Kidney epithelial cell (primary cell): ENCODE measurements around the gene RNF151. TPM values are rescaled to one million over a fixed set of nuclear protein-coding genes. Genes with fewer than 3 reads are reported as not detected.

Experiments
- DNase-seq: peaks from one replicate; pipeline ENCODE4 v3.0.0-alpha.2; 2010; ENCODE audit warnings: low read depth
- H3K27me3 ChIP-seq: 2 replicates; pipeline ENCODE4 v1.6.0; 2011; ENCODE audit warnings: low read length; ENCODE audit not compliant: control insufficient read depth, insufficient read depth
- H3K36me3 ChIP-seq: 2 replicates; pipeline ENCODE4 v1.5.1; 2011; ENCODE audit warnings: low read length; ENCODE audit not compliant: control insufficient read depth, insufficient read depth
- H3K4me3 ChIP-seq: 2 replicates; pipeline ENCODE4 v1.5.1; 2011; ENCODE audit warnings: low read depth, mild to moderate bottlenecking, control low read depth, low read length
- total RNA-seq: library from RNA; depleted of rRNA; stranded (reverse); fragments of >200 nt; gene quantifications from 2 replicates; pipeline ENCODE4 v1.2.3, GENCODE V29; 2015
- TF ChIP-seq, protein P1 (sequence below): IDR thresholded peaks from 2 replicates; pipeline ENCODE4 v1.5.1; 2011; ENCODE audit warnings: mild to moderate bottlenecking, moderate library complexity, low read length, control low read depth, inconsistent platforms; ENCODE audit not compliant: insufficient read depth, poor library complexity, severe bottlenecking

The RNF151 gene
- total RNA-seq, 1 donor from 2014 or later: not detected

GRCh38 chr16:1963806-1964505 is 2.7 kb upstream of the RNF151 start:
- Histone ChIP-seq H3K36me3 (peaks cover 2% of the 10 kb centered on the region), H3K4me3 (peak overlapping the region; percentile 75), H3K27me3 (no peaks in the 10 kb centered on the region)
- no peak for DNase-seq
- TF ChIP-seq, protein P1, sequence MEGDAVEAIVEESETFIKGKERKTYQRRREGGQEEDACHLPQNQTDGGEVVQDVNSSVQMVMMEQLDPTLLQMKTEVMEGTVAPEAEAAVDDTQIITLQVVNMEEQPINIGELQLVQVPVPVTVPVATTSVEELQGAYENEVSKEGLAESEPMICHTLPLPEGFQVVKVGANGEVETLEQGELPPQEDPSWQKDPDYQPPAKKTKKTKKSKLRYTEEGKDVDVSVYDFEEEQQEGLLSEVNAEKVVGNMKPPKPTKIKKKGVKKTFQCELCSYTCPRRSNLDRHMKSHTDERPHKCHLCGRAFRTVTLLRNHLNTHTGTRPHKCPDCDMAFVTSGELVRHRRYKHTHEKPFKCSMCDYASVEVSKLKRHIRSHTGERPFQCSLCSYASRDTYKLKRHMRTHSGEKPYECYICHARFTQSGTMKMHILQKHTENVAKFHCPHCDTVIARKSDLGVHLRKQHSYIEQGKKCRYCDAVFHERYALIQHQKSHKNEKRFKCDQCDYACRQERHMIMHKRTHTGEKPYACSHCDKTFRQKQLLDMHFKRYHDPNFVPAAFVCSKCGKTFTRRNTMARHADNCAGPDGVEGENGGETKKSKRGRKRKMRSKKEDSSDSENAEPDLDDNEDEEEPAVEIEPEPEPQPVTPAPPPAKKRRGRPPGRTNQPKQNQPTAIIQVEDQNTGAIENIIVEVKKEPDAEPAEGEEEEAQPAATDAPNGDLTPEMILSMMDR: peak; percentile 13

- DNase-seq: peak; percentile 91
- TF ChIP-seq, protein P1: no peak
- Histone ChIP-seq H3K36me3 (peaks cover 2% of the 10 kb centered on the region), H3K27me3 (no peaks in the 10 kb centered on the region), H3K4me3 (peak within 1 kb of the TSS; percentile 81)
Measured at GRCh38 chr16:1964506-1965395, 1.9 kb upstream of the RNF151 start, which contains the start of gene RPS2. RPS2 (minus strand) TSS chr16:1964826; CDS start chr16:1964625, 201 bp downstream.

DNA sequence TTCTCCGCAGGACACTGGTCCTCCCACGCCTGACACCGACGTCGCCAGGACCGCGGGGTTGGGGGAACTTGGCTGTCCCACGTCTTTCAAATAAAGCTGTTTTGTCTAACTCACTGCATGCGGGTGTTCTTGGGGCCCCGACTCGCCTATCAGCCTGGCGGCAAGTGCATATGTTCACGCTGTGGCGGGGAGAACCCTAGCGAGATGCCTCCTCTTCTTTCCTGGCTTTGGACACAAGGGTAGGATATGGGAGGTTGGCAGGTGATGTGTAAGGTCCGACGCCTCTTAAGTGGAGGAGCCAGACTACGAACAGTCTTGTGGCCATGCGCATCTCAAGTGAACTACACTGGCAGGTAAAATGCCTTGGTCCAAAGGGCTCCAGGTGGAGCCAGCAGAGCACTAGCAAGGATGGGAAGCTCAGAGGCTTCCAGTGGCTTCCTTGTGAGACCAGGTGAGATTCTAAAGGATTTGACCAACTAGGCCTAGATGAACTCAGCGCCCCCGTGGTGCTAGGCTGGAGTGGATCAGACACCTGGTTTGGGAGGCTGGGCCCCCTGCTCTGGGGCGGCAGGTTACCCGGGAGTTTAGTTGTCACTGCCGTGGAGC is 1.2 kb upstream of the RNF151 start:
- H3K4me3 ChIP-seq: peak overlapping the region; percentile 81
- no peak for DNase-seq
- H3K27me3 ChIP-seq: no peaks in the 10 kb centered on the region

DNA sequence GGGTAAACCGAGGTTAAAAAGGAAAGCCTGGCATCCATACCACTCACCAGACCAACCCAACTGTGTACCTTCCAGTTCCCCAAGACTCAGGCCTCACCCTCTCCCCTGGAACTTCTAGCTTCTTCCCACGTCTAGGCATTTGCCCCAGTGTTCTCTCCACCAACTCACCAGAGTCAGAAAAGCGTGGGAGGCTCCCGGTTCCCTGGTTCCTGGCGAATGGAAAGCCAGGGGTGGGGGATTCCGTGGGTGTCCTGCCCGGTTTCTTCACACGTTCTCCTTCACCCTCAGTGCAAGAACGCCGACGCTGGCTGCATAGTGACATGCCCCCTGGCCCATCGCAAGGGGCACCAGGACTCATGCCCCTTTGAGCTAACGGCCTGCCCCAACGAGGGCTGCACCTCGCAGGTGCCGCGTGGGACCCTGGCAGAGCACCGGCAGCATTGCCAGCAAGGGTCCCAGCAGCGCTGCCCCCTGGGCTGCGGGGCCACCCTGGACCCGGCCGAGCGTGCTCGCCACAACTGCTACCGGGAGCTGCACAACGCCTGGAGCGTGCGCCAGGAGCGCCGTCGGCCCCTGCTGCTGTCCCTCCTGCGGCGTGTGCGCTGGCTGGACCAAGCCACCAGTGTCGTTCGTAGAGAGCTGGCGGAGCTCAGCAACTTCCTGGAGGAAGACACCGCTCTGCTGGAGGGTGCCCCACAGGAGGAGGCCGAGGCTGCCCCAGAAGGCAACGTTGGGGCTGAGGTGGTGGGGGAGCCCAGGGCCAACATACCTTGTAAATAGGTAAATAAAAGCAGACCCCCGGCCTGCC is 1.7 kb downstream of the RNF151 start:
- TF ChIP-seq, protein P1: no peak
- Histone ChIP-seq H3K4me3 (no peak overlapping the region), H3K27me3 (no peaks in the 10 kb centered on the region), H3K36me3 (peaks cover 2% of the 10 kb centered on the region)
- no peak for DNase-seq

More for the DNA sequence above, 1.2 kb upstream of the RNF151 start:
- H3K36me3 ChIP-seq: peaks cover 2% of the 10 kb centered on the region
- TF ChIP-seq, protein P1: no peak

GRCh38 chr16:1971796-1972489 is 5.3 kb downstream of the RNF151 start, which contains the start of gene TBL3:
TBL3 (plus strand) TSS chr16:1972053; CDS start chr16:1972165, 112 bp downstream.
- peak; percentile 61 for DNase-seq
- no peaks in the 10 kb centered on the region for H3K27me3 ChIP-seq

More at GRCh38 chr16:1971796-1972489, 5.3 kb downstream of the RNF151 start, which contains the start of gene TBL3:
- H3K36me3 ChIP-seq: peaks cover 5% of the 10 kb centered on the region
- peak within 1 kb of the TSS; percentile 91 for H3K4me3 ChIP-seq
- TF ChIP-seq, protein P1: no peak
